Esophagus (tissue), 2 donors: ENCODE data around the gene PTPRZ1. TPM values are rescaled to one million over a fixed set of nuclear protein-coding genes. Genes with fewer than 3 reads are reported as not detected.

Source experiments
- H3K27ac ChIP-seq, 2 donors: one replicate each; pipeline ENCODE4 v1.5.1; 2013; ENCODE audit warnings: low read depth in 2 of 2, mild to moderate bottlenecking in 2 of 2, inconsistent platforms in 1 of 2, low read length in 1 of 2, moderate library complexity in 1 of 2
- H3K27me3 ChIP-seq, 2 donors: one replicate each; pipeline ENCODE4 v1.6.1; 2013; ENCODE audit warnings: low read length in 2 of 2, control low read depth in 1 of 2, mild to moderate bottlenecking in 1 of 2; ENCODE audit not compliant: insufficient read depth in 2 of 2, control insufficient read depth in 1 of 2
- H3K36me3 ChIP-seq, 2 donors: one replicate each; pipeline ENCODE4 v1.6.1; 2013; ENCODE audit warnings: low read length in 1 of 2; ENCODE audit not compliant: control insufficient read depth in 2 of 2, insufficient read depth in 2 of 2
- H3K4me1 ChIP-seq, 2 donors: one replicate each; pipeline ENCODE4 v1.6.1; 2013; ENCODE audit warnings: low read length in 1 of 2; ENCODE audit not compliant: control insufficient read depth in 2 of 2, insufficient read depth in 2 of 2
- H3K4me3 ChIP-seq, 2 donors: one replicate each; pipeline ENCODE4 v1.5.1; 2013; ENCODE audit warnings: low read length in 2 of 2, mild to moderate bottlenecking in 2 of 2, low read depth in 1 of 2, moderate library complexity in 1 of 2
- H3K9me3 ChIP-seq, 2 donors: one replicate each; pipeline ENCODE4 v1.6.1; 2013; ENCODE audit warnings: mild to moderate bottlenecking in 2 of 2, low read depth in 1 of 2, low read length in 1 of 2, moderate library complexity in 1 of 2; ENCODE audit not compliant: control insufficient read depth in 2 of 2, insufficient read depth in 1 of 2
- WGBS, 2 donors: extraction: QIAGEN DNeasy Blood & Tissue Kit; methylation state at CpG; one replicate each; pipeline ENCODE4 v1.1.7; 2013; 5-methylcytosine and 5-hydroxymethylcytosine counted together
- polyA plus RNA-seq, 2 donors: library from polyadenylated mRNA; stranded (reverse); fragments of 200-250 nt; gene quantifications; one replicate each; pipeline ENCODE4 v1.2.3, GENCODE V29; 2013
- donor health status: healthy with polysubstance abuse.
- donor health status: Bipolar disorder and iron deficiency.

Gene PTPRZ1
- polyA plus RNA-seq, 2 donors = 9.3 to 13.3 TPM

GRCh38 chr7:122055073-122055472 is 182.1 kb downstream of the PTPRZ1 start:
- H3K9me3 ChIP-seq = no peaks in the 10 kb centered on the region
- no peaks in the 10 kb centered on the region for H3K4me1 ChIP-seq
- WGBS, 2 donors = 38 to 40% methylated on average over 1 of the region's 1 CpG
- no peak overlapping the region for H3K4me3 ChIP-seq
- H3K36me3 ChIP-seq = peaks cover 3% of the 10 kb centered on the region in 2 donors
- no peak overlapping the region for H3K27ac ChIP-seq
- no peaks in the 10 kb centered on the region for H3K27me3 ChIP-seq

GRCh38 chr7:122056977-122057376 is 184.0 kb downstream of the PTPRZ1 start:
- WGBS, 2 donors = 58 to 65% methylated on average over 2 of the region's 2 CpGs
- Histone ChIP-seq H3K9me3 (no peaks in the 10 kb centered on the region), H3K36me3 (peaks cover 3% of the 10 kb centered on the region in 2 donors), H3K4me3 (no peak overlapping the region), H3K4me1 (no peaks in the 10 kb centered on the region), H3K27me3 (no peaks in the 10 kb centered on the region), H3K27ac (no peak overlapping the region)

- Histone ChIP-seq H3K27ac (no peak overlapping the region), H3K36me3 (no peaks in the 10 kb centered on the region), H3K9me3 (no peaks in the 10 kb centered on the region), H3K4me3 (no peak overlapping the region), H3K27me3 (no peaks in the 10 kb centered on the region), H3K4me1 (no peaks in the 10 kb centered on the region)
- WGBS, 2 donors = 66 to 71% methylated on average over 4 of the region's 4 CpGs
Observed at GRCh38 chr7:122059542-122059941, 186.6 kb downstream of the PTPRZ1 start.

- Histone ChIP-seq H3K27me3 (no peaks in the 10 kb centered on the region), H3K9me3 (no peaks in the 10 kb centered on the region), H3K4me3 (no peak overlapping the region), H3K36me3 (no peaks in the 10 kb centered on the region), H3K4me1 (no peaks in the 10 kb centered on the region), H3K27ac (no peak overlapping the region)
Observed at GRCh38 chr7:122063146-122063545, 190.2 kb downstream of the PTPRZ1 start.

GRCh38 chr7:122064971-122065370 is 192.0 kb downstream of the PTPRZ1 start:
- H3K4me1 ChIP-seq = no peaks in the 10 kb centered on the region
- H3K4me3 ChIP-seq = no peak overlapping the region
- no peak overlapping the region for H3K27ac ChIP-seq
- no peaks in the 10 kb centered on the region for H3K27me3 ChIP-seq
- no peaks in the 10 kb centered on the region for H3K36me3 ChIP-seq
- H3K9me3 ChIP-seq = no peaks in the 10 kb centered on the region
- 80 to 82% methylated on average over 4 of the region's 4 CpGs for WGBS, 2 donors

- H3K4me3 ChIP-seq = no peak overlapping the region
- 71 to 82% methylated on average over 1 of the region's 1 CpG for WGBS, 2 donors
- no peaks in the 10 kb centered on the region for H3K9me3 ChIP-seq
- H3K27me3 ChIP-seq = no peaks in the 10 kb centered on the region
- H3K27ac ChIP-seq = no peak overlapping the region
- no peaks in the 10 kb centered on the region for H3K36me3 ChIP-seq
- H3K4me1 ChIP-seq = no peaks in the 10 kb centered on the region
Observed at GRCh38 chr7:122067077-122067476, 194.1 kb downstream of the PTPRZ1 start.

GRCh38 chr7:122068046-122068445 is 195.1 kb downstream of the PTPRZ1 start:
- WGBS, 2 donors = 81 to 85% methylated on average over 1 of the region's 1 CpG
- Histone ChIP-seq H3K27me3 (no peaks in the 10 kb centered on the region), H3K4me3 (no peak overlapping the region), H3K9me3 (no peaks in the 10 kb centered on the region), H3K27ac (no peak overlapping the region), H3K36me3 (no peaks in the 10 kb centered on the region), H3K4me1 (no peaks in the 10 kb centered on the region)

GRCh38 chr7:122068999-122069398 is 196.0 kb downstream of the PTPRZ1 start:
- Histone ChIP-seq H3K4me1 (no peaks in the 10 kb centered on the region), H3K9me3 (no peaks in the 10 kb centered on the region), H3K36me3 (no peaks in the 10 kb centered on the region), H3K27me3 (no peaks in the 10 kb centered on the region), H3K27ac (no peak overlapping the region), H3K4me3 (no peak overlapping the region)
- whole genome bisulfite sequencing, 2 donors = 55 to 61% methylated on average over 3 of the region's 3 CpGs

GRCh38 chr7:122070062-122070461 is 197.1 kb downstream of the PTPRZ1 start:
- WGBS, 2 donors = 54 to 55% methylated on average over 1 of the region's 1 CpG
- H3K36me3 ChIP-seq = no peaks in the 10 kb centered on the region
- no peaks in the 10 kb centered on the region for H3K4me1 ChIP-seq
- no peaks in the 10 kb centered on the region for H3K9me3 ChIP-seq
- H3K27ac ChIP-seq = no peak overlapping the region
- H3K27me3 ChIP-seq = no peaks in the 10 kb centered on the region
- H3K4me3 ChIP-seq = no peak overlapping the region

GRCh38 chr7:122070834-122071233 is 197.9 kb downstream of the PTPRZ1 start:
- no peak overlapping the region for H3K27ac ChIP-seq
- no peak overlapping the region for H3K4me3 ChIP-seq
- WGBS, 2 donors = 89 to 93% methylated on average over 3 of the region's 3 CpGs
- H3K27me3 ChIP-seq = no peaks in the 10 kb centered on the region
- no peaks in the 10 kb centered on the region for H3K4me1 ChIP-seq
- H3K9me3 ChIP-seq = no peaks in the 10 kb centered on the region
- H3K36me3 ChIP-seq = no peaks in the 10 kb centered on the region
